Ammon's horn (tissue), 1 donor: Measurements from ENCODE around the gene PEX14.

Experiments
- DNase-seq: peaks from one replicate; pipeline ENCODE4 v3.0.0-alpha.2; 2016; ENCODE audit warnings: low spot score

Gene PEX14

DNA sequence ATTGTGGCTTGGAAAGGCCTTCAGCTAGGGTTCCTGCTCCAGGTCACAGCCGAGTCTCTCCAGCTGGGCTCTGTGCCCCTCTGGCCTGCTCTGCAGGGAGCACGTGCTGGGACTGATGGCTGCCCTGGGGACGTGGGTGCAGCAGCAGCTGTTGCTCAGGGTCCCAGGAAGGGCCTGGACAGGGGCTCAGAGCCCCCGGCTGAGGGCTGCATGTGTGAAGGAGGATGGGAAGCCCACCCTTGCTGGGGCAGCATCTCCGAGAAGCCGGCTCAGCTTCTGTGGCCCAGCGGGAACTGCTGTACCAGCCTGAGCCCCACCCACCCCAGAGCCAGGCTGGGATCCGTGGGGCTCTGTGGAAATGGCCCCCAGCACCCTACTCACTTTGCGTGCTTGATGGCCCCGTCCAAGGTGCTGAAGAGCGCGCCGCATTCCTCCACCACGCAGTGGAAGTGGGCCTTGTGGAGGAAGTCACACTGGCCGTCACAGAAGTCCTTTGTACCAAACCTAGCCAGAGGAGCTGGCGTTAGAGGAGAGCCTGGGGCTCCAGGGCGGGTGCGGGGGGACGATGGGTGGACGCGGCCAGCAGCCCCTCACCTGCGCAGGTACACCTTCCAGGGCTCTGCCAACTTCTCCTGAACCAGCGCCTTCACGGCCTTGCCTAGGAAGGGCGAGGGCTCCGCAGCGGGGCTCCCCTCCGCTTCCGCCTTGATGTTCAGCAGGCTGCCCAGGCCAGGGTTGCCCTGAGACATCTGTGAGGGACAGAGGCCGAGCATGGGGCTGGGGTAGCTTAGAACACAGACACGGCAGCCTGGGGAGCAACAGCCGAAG lies 174.2 kb downstream of the PEX14 start:
- DNase-seq, result no peak

DNA sequence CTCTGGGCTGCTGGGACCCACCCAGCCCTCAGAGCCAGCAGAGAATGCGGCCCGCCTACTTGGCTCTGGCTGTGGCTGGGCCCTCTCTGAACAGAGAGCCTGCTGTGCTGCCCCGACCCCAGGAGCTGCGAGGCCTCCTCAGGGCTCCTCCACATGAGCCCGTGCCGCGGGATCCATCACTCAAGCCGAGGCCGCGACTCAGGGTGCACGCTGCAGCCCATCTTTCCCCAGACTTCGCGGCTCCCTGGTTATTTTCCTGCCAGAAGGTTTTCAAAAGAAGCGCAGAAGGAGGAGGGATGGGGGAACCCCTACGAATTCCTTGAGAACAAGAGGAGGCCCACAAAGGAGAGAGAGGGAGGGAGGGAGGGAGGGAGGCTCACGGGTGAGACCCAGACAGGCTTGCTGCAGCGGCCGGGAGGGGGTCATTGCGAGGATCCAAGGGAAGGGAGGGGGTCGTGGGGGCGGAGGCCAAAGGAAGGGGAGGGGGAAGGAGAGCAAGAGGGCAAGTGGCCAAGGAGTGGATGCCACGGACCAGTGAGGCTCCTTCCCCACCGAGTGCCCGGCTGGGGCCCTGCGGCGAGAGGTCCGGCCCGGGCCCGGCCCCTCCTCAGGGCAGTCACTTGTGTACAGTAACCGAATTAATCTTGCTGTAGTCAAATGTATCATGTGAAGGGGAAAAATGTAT lies 174.9 kb downstream of the PEX14 start:
- no peak for DNase-seq

DNA sequence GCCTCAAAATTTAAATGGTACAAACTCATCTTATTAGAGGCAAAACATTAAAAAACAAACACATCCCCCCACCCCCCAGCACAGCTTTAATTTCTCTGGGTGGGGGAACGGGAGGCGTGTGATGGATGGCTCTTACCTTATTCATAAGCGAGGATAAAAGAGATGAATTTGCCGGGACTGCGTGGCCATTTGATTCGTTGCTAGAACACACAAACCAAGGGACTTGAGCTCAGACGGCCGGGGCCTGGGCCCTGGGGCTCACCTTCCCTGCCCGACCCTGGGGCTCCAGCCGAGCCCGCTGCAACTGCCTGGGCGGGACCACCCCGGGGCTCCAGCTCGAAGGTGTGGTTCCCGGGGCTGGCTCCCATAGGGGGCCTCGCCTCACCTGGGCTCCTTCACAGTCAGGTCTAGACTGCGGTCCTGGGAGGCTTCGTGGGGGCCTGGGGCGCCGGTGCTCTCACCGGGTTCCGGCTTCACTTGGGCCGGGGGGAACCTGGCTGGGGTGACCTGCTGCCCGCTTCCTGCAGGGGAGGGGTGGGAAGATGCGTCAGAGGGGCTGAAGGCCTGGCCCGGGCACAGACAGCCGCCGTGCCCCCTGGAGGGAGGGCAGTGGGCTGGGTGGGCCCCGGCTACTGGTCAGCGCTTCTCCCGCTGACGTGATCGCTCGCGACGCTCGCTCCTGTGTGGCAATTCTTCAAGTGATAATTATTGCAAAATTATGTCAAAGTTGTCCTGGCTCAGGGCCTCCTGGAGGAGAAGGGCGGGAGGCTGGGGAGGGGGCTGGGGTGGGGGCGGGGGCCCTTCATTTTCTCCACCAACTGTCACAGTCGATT lies 176.0 kb downstream of the PEX14 start:
- no peak for DNase-seq

DNA sequence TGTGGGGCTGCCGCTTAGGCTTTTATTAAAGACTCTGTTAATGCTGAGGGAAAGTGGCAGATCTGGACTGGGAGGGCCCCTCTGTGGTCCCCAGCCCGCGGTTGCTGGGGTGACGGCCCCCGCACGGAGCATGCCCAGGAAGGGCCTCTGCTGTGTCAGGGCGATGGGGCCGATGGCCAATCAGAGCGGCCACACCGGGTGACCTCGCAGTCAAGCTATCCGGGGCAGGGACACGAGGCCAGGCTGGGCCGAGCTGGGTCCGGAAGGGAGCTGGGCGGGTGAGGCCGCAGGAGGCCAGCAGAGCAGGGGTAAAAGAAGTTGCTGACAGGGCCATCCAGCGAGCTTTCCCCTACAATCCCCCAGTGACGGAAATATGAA lies 176.6 kb downstream of the PEX14 start:
- no peak for DNase-seq

DNA sequence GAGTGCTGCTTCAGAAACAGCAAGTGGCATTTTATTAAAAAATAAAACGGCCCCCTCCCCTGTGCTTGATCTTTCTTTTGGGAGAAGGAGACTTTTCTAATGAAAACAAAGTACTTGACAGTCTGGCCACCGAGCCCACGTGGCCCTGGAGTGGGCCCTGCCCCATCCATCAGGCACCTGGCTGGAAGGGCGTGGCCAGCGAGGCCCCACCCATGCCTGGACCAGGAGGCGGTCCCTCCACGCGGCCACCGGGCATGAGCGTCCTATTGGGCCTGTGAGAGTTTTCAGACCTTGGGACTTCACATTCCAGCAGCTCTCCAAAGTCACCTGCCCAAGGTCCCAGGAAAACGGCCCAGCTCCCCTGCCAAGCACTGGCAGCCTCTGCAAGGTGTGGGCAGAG lies 177.0 kb downstream of the PEX14 start:
- DNase-seq, result no peak

DNA sequence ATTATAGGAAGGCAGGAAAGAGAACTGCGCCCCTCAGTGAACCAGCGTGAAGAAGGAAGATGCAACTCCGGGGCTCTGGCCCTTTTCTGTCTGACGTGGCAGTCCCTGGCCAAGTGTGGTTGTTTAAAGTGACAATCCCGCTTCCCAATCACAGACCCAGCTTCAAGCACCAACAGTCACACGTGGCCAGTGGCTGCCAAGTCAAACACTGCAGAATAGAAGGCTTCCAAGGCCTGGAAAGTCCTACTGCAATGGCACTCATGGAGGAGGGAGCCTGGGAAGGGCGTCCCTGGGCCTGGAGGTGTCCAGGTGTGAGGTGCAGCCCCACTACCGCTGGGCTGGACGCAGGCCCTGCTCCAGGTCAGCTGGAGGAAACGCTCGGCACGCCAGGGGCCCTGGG lies 177.9 kb downstream of the PEX14 start:
- no peak for DNase-seq

DNA sequence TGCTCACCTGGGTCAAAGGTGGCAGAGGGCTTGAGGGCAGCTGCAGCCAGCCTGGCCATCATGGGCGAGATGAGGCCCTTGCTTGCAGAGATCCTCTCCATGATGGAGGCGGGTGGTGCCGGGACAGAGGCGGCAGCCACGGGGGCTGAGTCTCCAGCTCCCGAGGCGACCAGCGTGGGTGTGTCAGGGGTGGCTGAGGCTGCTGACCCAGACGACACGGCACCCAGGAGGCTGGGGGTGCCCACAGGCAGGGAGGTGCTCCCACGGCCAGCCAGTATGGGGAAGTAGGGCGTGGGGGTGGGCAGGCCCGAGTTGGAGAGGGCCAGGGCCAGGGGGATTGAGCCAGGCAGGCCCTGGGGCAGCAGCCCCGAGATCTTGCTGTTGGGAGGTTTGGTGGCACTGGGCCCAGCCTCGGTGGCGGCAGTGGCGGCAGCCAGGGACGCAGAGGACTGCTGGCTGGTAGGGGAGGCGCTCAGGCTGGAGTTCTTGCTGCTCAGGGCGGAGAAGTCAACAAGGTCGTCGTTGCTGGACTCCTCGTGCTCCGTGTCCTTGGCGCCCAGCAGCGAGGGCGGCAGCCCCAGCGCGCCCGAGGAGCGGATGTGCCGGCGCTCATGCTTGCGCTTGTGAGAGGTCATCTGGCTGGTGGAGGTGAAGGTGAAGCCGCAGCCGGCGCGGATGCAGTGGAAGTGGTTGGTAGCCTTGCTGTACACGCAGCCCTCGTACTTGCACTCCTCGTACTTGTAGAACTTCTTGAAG lies 178.8 kb downstream of the PEX14 start:
- no peak for DNase-seq

DNA sequence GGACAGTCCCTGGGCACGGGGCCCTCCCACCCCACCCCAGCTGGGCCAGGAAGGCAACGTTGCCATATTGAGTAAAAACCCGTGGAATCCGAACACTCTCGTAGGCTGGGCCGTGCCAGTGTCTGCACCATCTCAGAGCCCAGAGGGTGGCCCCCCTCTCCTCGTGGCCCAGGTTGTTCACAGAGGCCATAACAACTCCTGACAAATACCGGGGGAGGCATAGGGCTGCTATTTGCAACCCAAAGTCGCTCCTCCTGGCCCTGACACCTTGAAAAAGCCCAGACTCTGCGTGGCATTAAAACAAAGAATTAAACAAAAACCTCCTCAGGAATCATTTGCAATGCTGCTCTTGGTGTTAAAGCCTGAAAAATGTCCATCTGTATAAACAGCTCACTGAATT lies 180.3 kb downstream of the PEX14 start:
- no peak for DNase-seq

DNA sequence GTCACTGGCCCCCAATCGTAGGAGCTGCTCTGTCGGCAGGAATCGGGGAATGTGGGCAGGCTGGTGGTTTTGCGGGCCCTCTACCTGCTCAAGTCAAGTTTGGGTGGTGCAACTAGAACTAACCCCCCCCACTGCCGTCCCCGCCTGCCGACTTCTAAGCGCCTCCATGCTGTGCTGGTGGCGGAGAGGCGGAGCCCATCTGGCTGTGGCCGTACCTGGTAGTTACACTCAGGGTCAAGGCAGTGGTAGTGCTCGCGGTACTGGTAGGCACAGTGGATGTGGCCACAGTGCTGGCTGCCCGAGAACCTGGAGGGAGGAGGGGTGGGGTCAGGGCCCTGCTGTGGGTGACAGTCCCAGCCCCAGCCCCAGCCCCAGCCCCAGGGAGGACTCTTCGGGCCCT lies 181.7 kb downstream of the PEX14 start:
- no peak for DNase-seq

DNA sequence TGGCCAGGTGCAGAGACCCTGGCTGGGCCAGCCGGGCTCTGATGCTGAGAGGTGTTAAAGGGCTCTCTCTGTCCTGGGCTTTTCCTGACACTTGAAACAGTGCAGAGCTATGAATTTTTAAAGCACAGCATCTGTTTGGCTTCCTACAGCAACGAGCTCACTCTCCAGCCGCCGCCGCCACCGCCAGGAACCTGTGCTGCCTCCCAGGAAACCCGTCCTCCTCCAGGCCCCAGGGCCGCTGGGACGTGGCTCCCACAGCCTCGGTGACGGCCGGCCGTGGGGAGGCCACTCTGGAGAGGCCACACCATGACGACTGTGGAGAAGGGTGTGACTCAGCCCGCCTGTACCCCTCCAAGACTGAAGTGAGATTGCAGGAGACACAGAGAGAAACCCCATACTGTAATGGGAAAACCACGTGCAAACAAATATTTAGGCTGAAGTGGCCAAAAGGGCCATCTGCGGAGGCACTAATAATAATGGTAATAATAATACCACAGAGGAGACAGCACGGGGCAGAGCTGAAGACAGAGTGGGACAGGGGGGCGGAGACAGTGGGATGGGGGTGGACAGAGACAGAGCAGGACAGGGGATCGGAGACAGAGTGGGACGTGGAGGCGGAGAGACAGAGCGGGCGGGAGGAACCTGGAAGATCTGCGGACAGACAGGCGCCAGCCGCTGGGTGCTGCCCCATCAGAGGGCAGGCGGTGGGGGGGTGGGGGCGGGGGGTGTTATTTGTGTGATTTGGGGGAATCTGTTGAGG lies 182.5 kb downstream of the PEX14 start:
- no peak for DNase-seq

DNA sequence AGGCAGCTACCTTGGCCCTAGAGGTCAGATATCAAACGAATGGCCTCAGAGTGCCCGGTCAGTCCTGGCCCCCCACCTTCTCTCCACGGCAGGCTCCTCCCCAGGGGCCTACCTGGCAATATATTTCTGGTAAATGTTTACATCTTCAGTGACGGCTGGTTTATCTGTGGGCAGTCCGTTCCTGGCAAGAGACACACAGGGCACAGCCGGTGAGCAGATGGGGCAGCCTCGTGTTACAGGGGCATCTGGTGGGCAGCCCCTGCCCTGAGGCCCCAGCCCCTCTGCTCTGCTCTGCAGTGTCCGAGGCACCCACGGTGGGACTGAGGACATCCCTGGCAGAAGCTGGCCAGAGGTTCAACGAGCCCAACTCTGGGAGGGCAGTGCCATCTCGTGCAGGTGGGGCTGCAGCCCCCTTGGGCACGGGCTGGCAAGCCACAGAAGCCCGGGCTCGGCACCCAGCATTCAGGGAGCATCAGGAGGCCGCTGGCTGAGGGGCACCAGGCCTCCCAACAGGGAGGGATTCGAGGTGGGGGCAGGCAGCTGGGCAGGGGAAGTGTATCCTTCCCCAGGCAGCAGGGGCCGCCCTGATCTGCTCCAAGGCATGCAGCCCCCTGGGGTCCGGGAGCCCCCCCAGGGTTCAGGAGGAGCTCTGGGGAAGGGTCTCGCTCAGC lies 183.8 kb downstream of the PEX14 start:
- DNase-seq, result no peak

DNA sequence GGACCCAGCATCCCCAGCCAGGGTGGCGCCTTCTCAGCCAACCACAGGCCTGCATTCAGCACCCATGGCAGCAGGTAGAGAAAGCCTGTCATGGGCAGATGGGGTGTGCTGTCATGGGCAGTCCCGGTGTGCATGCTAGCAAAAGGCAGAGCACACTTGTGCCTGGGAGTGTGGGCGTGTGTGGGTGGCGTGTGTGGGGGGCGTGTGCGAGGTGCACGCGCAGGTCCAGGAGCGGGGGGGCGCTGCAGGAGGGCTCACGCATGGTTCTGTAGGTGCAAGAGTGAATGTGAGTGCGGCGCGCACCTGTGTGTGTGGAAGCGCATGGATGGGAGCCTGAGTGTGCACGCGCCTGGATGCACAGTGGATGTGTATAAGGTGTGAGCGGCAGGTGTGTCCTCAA lies 184.5 kb downstream of the PEX14 start:
- DNase-seq, result no peak

DNA sequence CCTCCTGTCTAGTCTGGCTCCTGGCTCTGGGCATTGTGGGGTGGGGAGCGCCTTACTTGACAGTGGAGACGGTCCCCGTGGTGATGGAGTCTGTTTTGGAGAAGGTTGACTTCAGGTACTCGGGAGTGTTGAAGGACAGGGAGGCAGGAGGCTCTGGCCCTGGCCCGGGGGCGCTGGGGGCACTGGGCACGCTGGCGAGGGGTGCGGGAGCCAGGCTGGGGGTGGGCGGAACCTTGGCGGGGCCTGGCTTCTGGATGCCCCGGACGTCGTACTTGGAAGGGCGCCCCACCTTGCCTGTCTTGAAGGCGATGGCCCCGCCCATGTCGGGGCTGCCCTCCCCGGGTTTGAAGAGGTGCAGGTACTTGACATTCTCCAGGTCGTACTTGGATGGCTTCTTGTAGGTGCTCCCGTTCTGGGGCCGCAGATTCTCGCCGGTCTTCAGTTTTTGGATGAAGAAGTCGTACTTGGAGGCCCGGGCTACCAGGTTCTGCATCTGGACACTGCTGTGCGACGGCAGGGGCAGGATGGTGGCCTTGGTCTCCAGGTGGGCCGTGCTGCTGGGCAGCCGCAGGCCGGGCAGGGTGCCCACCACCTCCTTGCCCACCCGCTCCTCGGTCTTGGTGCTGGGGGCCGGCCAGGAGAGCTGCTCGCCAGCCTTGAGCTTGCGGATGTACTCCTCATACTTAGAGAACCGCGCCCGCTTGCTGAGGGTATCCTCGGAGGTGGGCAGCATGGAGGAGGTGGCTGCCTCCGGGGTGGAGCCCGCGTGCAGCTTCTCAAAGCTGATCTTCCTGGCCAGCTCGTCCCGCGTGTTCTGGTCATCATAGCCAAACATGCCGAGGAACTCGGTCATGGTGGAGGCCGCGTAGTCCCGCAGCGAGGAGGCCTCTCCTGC lies 185.1 kb downstream of the PEX14 start:
- DNase-seq, result no peak

DNA sequence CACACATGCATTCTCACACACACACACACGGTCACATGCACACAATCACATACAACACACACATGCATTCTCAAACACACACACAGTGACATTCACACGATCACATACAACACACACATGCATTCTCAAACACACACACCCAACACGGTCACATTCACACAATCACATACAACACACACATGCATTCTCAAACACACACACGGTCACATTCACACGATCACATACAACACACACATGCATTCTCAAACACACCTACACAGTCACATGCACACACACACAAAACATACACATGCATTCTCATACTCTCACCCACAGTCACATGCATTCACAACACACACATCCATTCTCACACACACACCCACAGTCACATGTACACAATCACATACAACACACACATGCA lies 186.7 kb downstream of the PEX14 start:
- no peak for DNase-seq

DNA sequence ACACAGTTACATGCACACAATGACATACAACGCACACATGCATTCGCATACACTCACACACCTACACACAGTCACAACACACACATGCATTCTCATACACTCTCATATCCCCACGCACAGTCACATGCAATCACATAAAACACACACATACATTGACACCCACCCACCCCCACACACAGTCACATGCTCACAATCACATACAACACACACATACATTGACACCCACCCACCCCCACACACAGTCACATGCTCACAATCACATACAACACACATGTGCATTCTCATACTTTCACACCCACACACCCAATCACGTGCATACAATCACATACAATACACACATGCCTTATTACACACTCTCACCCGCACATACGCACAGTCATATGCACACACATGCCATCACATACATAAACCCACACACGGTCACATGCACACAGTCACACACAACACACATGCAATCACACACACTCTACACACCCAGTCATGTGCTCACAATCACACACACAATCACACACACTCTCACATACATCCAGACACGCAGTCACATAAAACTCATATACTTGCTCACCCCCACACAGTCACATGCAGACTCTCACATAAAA lies 187.4 kb downstream of the PEX14 start:
- DNase-seq, result no peak

DNA sequence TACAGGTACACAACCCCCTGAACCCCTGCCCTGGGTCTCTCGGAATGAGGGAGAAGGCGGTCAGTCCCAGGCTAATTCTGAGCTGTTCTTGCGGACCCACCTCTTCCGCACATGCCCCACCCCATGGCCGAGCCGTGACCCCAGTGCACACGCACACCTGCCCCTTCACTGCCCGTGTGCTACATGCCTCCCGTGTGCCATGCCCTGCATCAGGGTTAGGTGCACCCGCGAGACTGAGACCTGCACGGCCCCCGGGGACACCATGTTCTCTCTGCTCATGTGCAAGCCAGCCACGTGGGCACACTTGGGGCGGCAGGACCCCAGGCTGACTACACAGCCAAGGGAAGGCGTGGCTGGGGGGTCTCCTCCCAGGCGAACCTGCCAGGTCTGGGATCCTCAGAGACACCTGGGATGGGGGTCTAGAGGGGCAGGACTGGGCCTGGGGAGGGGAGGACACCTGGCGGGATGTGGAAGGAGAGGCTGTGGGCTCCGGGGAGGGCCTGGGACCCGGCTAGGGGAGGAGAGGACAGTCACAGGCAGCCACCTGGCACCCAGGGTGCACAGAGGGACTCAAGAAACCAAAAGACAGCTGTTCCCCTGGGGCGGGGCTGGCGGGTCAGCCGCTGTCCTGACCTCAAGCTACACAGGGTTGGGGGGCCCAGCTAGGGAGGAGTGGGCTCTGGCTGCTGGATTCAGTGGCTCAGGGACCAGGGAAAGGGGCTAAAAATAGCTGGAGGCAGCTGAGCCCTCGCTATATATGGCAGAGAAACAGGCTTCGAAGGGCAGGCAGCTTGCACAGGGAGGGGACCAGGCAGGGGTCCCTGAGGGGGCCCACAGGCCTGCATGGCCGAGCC lies 188.3 kb downstream of the PEX14 start:
- DNase-seq, result no peak

DNA sequence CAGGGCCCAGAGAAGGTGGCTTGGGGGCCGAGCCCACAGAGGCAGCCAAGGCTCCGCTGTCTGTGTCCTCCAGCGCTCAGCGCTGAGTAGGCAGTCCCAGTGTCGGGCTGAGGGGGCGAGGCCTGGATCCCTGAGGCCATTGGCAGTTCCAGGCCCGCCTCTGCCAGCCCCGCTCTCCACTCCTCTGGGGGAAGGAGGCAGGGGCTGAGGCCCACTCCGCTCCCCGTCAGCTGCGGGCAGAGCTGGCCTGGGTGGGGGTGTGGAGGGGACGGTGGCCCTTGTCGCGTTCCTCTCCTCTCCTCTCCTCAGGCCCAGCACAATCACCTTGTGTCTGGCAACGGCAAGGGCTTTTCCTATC lies 188.9 kb downstream of the PEX14 start:
- peak; percentile 69 for DNase-seq

DNA sequence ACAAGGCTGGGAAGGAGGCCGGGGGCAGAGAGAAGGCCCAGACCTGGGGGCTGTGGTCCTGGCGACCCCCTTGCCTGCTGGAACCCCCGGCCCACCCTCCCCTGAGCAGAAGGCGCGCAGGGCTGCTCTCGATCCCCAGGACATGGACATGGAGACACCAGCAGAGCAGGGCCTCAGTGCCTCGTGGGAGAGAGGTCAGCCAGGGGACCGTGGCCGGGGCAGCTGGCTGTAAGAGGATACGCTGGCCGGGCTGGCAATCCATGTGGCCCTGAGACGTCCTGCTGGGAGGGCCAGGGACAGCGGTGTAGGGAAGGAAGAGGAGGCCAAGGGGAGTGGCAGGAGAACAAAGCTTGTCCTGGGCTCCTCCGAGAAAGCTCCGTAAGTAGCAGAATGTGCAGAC lies 189.5 kb downstream of the PEX14 start:
- DNase-seq, result peak; percentile 22
